HepG2 (cell line): Measurements from ENCODE around the gene FBXW5. TPM values are rescaled to one million over a fixed set of nuclear protein-coding genes. Genes with fewer than 3 reads are reported as not detected.

Experiments used
- ATAC-seq: fragments of 200-7000 bp; cut with Tn5 transposase; 3 replicates; pipeline ENCODE4 v1.9.1; 2020; ENCODE audit warnings: mild to moderate bottlenecking, moderate library complexity
- BruUV-seq: library from RNA; stranded (reverse); fragments of 400-500 nt; replicated peaks from 2 replicates; lab custom pipeline; 2021; lab: Mats Ljungman, UMichigan
- CTCF ChIA-PET: fragments of 300-600 bp; formaldehyde crosslinking; extraction: SDS; loops from one replicate; lab custom pipeline; 2021; ENCODE audit warnings: low total read pairs, inconsistent platforms, low intra/inter-chr PET ratio; lab: Yijun Ruan, JAX
- POLR2A ChIA-PET: fragments of 350-600 bp; sonication (Branson Sonifier 250); formaldehyde crosslinking; loops from one replicate; lab custom pipeline; 2020; ENCODE audit warnings: antibody characterized with exemption, inconsistent platforms; lab: Yijun Ruan, JAX
- DNase-seq: peaks from one replicate; pipeline ENCODE4 v3.0.0-alpha.2; 2015; ENCODE audit warnings: low spot score
- FAIRE-seq: peaks from 3 replicates; lab custom pipeline; 2011; peaks lifted over from hg19 to GRCh38; lab: Jason Lieb, UNC
- H2AFZ ChIP-seq: one replicate; pipeline ENCODE4 v1.6.1; 2011; ENCODE audit warnings: low read length, inconsistent platforms
- H3K27ac ChIP-seq: fragments of 300-600 bp; 3 replicates; pipeline ENCODE4 v1.8.0; 2011; ENCODE audit warnings: mixed run types, mild to moderate bottlenecking, mixed read lengths, low read length, inconsistent platforms; ENCODE audit not compliant: insufficient read depth; ENCODE audit errors: extremely low read length
- H3K27me3 ChIP-seq, 2 experiments: fragments of 200-600 bp in 1 of 2; 2 replicates in 1 of 2; 3 replicates in 1 of 2; pipeline versions ENCODE4 v1.6.0 to v1.8.0; 2011; ENCODE audit warnings: low read length in 2 of 2, mild to moderate bottlenecking in 2 of 2, moderate library complexity in 2 of 2, inconsistent platforms in 1 of 2; ENCODE audit not compliant: insufficient read depth in 2 of 2, control insufficient read depth in 1 of 2
- H3K36me3 ChIP-seq, 2 experiments: fragments of 200-600 bp in 1 of 2; replicated peaks in 1 of 2; 2 replicates in 1 of 2; 3 replicates in 1 of 2; pipeline versions ENCODE4 v1.5.1 to v1.8.0; 2011; ENCODE audit warnings: low read length in 2 of 2, inconsistent platforms in 1 of 2; ENCODE audit not compliant: insufficient read depth in 2 of 2, control insufficient read depth in 1 of 2
- H3K4me1 ChIP-seq: 2 replicates; pipeline ENCODE4 v1.5.1; 2012; ENCODE audit warnings: low read length, inconsistent platforms; ENCODE audit not compliant: insufficient read depth
- H3K4me2 ChIP-seq: 2 replicates; pipeline ENCODE4 v1.6.0; 2011; ENCODE audit warnings: low read depth, low read length, inconsistent platforms
- H3K4me3 ChIP-seq, 3 experiments: fragments of 200-600 bp in 1 of 3; sonication (generic), shearing (Covaris generic) in 1 of 3; replicated peaks in 1 of 3; 2 replicates each; pipeline ENCODE4 v1.5.1; 2011 to 2016; ENCODE audit warnings: low read length in 3 of 3, inconsistent platforms in 2 of 3, low read depth in 2 of 3, mild to moderate bottlenecking in 2 of 3, control low read depth in 1 of 3, mixed read lengths in 1 of 3; ENCODE audit not compliant: insufficient read depth in 1 of 3
- H3K79me2 ChIP-seq: one replicate; pipeline ENCODE4 v1.6.1; 2011; ENCODE audit warnings: low read length, inconsistent platforms; ENCODE audit not compliant: insufficient read depth
- H3K9ac ChIP-seq: 2 replicates; pipeline ENCODE4 v1.6.0; 2011; ENCODE audit warnings: mild to moderate bottlenecking, low read depth, low read length, inconsistent platforms; ENCODE audit not compliant: insufficient read depth
- H3K9me3 ChIP-seq: 2 replicates; pipeline ENCODE4 v1.5.1; 2012; ENCODE audit warnings: mild to moderate bottlenecking, low read length
- H4K20me1 ChIP-seq: 2 replicates; pipeline ENCODE4 v1.6.0; 2011; ENCODE audit warnings: inconsistent platforms, mild to moderate bottlenecking, low read length, moderate library complexity; ENCODE audit not compliant: insufficient read depth
- DNMT1 ChIP-seq: sonication (generic); formaldehyde crosslinking; IDR thresholded peaks from 2 replicates; pipeline ENCODE4 v1.5.1; 2020; ENCODE audit warnings: mild to moderate bottlenecking, missing genetic modification reagents
- FOXC1 ChIP-seq: sonication (generic); formaldehyde crosslinking; IDR thresholded peaks from 2 replicates; pipeline ENCODE4 v1.8.0; 2022; ENCODE audit warnings: mild to moderate bottlenecking, missing genetic modification reagents, borderline replicate concordance
- PHF20 ChIP-seq: sonication (generic); formaldehyde crosslinking; IDR thresholded peaks from 2 replicates; pipeline ENCODE4 v1.5.0; 2020; ENCODE audit warnings: mild to moderate bottlenecking, missing genetic modification reagents
- RARG ChIP-seq: sonication (generic); formaldehyde crosslinking; IDR thresholded peaks from 2 replicates; pipeline ENCODE4 v1.4.0; 2020; ENCODE audit warnings: low read depth, mild to moderate bottlenecking, missing genetic modification reagents
- TEF ChIP-seq: sonication (generic); formaldehyde crosslinking; IDR thresholded peaks from 2 replicates; pipeline ENCODE4 v1.5.0; 2020; ENCODE audit warnings: missing genetic modification reagents
- TOPORS ChIP-seq: sonication (generic); formaldehyde crosslinking; IDR thresholded peaks from 2 replicates; pipeline ENCODE4 v1.8.0; 2023; ENCODE audit warnings: mild to moderate bottlenecking, missing genetic modification reagents
- ZBTB39 ChIP-seq: sonication (generic); formaldehyde crosslinking; IDR thresholded peaks from 2 replicates; pipeline ENCODE4 v1.5.0; 2020; ENCODE audit warnings: missing genetic modification reagents
- ZNF142 ChIP-seq: sonication (generic); formaldehyde crosslinking; IDR thresholded peaks from 2 replicates; pipeline ENCODE4 v1.4.0; 2020; ENCODE audit warnings: missing genetic modification reagents
- ZNF18 ChIP-seq: sonication (generic); formaldehyde crosslinking; IDR thresholded peaks from 2 replicates; pipeline ENCODE4 v1.8.0; 2022; ENCODE audit warnings: mild to moderate bottlenecking, missing genetic modification reagents; ENCODE audit not compliant: insufficient replicate concordance
- ZNF264 ChIP-seq: sonication (generic); formaldehyde crosslinking; IDR thresholded peaks from 2 replicates; pipeline ENCODE4 v1.4.0; 2020; ENCODE audit warnings: missing genetic modification reagents
- ZNF280B ChIP-seq: sonication (generic); formaldehyde crosslinking; IDR thresholded peaks from 2 replicates; pipeline ENCODE4 v1.5.0; 2020; ENCODE audit warnings: missing genetic modification reagents, mild to moderate bottlenecking, borderline replicate concordance
- ZNF563 ChIP-seq: sonication (generic); formaldehyde crosslinking; IDR thresholded peaks from 2 replicates; pipeline ENCODE4 v1.8.0; 2022; ENCODE audit warnings: mild to moderate bottlenecking, moderate library complexity, missing genetic modification reagents
- ZNF891 ChIP-seq: sonication (generic); formaldehyde crosslinking; IDR thresholded peaks from 2 replicates; pipeline ENCODE4 v1.5.0; 2020; ENCODE audit warnings: mild to moderate bottlenecking, missing genetic modification reagents
- WGBS: methylation state at CpG from one replicate; pipeline ENCODE4 v1.1.6; 2017; ENCODE audit warnings: low lambda C conversion rate; 5-methylcytosine and 5-hydroxymethylcytosine counted together
- in situ Hi-C: cut with HindIII; loops from 2 replicates; pipeline ENCODE4 v1.10.0; 2017; ENCODE audit warnings: low pct_unique_long_range_greater_than_20kb; ENCODE audit not compliant: extremely low pct_ligation_motif_present
- intact Hi-C: fragments of 100-400 bp; cut with micrococcal nuclease; formaldehyde crosslinking; loops from one replicate; pipeline ENCODE4 v1.10.0; 2022; ENCODE audit not compliant: unreplicated experiment
- polyA plus RNA-seq, 8 experiments: library from polyadenylated mRNA; depleted of rRNA in 3 of 8; stranded (reverse) in 7 of 8; unstranded in 1 of 8; fragments of >200 nt; fragmentation: Illumina TruSeq in 4 of 8; extraction: Trizol in 4 of 8; gene quantifications; 2 replicates each; pipeline versions ENCODE4 v1.2.1 to v1.2.3, GENCODE V29; 2011 to 2016; ENCODE audit warnings: low read depth in 4 of 8, missing spikeins in 1 of 8, mixed read lengths in 1 of 8; ENCODE audit not compliant: insufficient read depth in 1 of 8
- total RNA-seq, 5 experiments: library from RNA; depleted of rRNA; stranded (reverse); fragments of >200 nt; fragmentation: Illumina TruSeq; extraction: Trizol; gene quantifications; 2 replicates each; pipeline ENCODE4 v1.2.3, GENCODE V29; 2016; ENCODE audit warnings: low read depth in 1 of 5

FBXW5 gene
- total and polyA plus RNA-seq, 2 of the 13 experiments (the other 11 are each of a cell fraction or from before 2014, with no cell fraction given), result 52.0 to 60.4 TPM

- no peak overlapping the region for H3K4me2 ChIP-seq
- FAIRE-seq (no peak), ATAC-seq (no peak), DNase-seq (no peak)
- ChIA-PET POLR2A (no interaction called here), CTCF (no interaction called here)
- H2AFZ ChIP-seq, result no peak overlapping the region
- in situ Hi-C loops, result no loop called here
- H3K9me3 ChIP-seq, result no peaks in the 10 kb centered on the region
- 99% methylated on average over 11 of the region's 11 CpGs for WGBS
- H3K27me3 ChIP-seq, result no peaks in the 10 kb centered on the region
- peaks cover 40 to 70% of the 10 kb centered on the region in 2 experiments for H3K36me3 ChIP-seq
- intact Hi-C loops, result no loop called here
- H4K20me1 ChIP-seq, result no peaks in the 10 kb centered on the region
- no peaks in the 10 kb centered on the region for H3K4me1 ChIP-seq
- no peak overlapping the region for H3K4me3 ChIP-seq
- BruUV-seq, result no TSS peak
- no peak overlapping the region for H3K27ac ChIP-seq
- peaks cover 4% of the 10 kb centered on the region for H3K79me2 ChIP-seq
- H3K9ac ChIP-seq, result no peak overlapping the region
- TF ChIP-seq ZNF891 (CRISPR knock-in tag) (no peak), ZNF18 (no peak), TEF (CRISPR knock-in tag) (no peak), ZBTB39 (CRISPR knock-in tag) (no peak), PHF20 (CRISPR knock-in tag) (no peak), ZNF142 (CRISPR knock-in tag) (no peak), ZNF563 (CRISPR knock-in tag) (no peak), ZNF264 (no peak), TOPORS (no peak), FOXC1 (CRISPR knock-in tag) (no peak), DNMT1 (CRISPR knock-in tag) (no peak), ZNF280B (CRISPR knock-in tag) (no peak), RARG (CRISPR knock-in tag) (no peak)
Observed at GRCh38 chr9:136917902-136918301, 26.6 kb downstream of the FBXW5 start.
